ENCODE results near the gene VAV2.

Gene VAV2

DNA sequence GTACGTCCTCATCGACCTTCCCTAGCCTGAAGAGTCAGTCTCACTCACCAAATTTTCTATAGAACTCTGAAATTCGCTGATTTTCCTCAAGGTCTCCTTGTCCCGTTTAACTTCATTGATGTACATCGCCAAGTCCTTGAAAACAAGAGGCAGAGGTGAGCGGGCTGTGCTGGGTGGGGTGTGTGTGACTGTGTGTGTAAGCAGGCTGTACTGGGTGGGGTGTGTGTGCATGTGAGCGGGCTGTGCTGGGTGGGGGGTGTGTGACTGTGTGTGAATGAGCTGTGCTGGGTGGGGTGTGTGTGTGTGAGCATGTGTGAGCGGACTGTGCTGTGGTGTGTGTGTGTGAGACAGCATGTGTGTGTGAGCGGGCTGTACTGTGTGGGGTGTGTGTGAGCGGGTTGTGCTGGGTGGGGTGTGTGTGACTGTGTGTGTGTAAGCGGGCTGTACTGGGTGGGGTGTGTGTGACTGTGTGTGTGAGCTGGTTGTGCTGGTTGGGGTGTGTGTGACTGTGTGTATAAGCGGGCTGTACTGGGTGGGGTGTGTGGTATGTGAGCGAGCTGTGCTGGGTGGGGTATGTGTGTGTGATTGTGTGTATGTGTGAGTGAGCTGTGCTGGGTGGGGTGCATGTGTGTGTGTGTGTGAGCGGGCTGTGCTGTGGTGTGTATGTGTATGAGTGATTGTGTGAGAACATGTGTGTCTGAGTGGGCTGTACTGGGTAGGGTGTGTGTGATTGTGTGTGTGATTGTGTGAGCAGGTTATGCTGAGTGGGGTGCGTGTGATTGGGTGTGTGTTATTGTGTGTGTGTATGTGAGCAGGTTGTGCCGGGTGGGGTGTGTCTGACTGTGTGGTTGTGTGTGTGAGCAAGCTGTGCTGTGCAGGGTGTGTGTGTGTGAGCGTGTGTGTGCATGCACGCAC is 200.1 kb downstream of the VAV2 start:
- DNase-seq, result no peak

- no peak for DNase-seq
Measured at GRCh38 chr9:133791069-133791468, 201.1 kb downstream of the VAV2 start.

DNA sequence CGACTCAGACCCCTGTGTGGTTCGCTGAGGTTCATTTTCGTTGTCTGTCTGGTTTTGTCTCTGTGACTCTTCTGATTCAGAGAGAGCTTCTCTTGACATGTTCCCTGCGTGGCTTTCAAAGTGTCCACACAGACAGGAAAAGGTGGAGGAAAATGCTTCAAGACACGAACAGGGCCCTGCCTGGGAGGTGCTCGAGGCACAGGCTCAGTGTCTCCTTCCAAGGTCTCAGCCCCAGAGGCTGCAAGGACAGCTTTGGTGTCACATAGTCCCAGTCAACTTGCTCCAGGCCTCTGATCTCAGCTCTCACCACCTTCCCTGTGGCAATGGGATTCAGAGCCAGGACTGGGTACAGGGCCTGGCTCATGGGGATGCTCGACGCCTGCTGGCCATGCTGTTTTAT is 202.3 kb downstream of the VAV2 start:
- DNase-seq, result no peak

GRCh38 chr9:133788819-133789717 is 203.1 kb downstream of the VAV2 start:
- peak; percentile 22 for DNase-seq

GRCh38 chr9:133788045-133788818 is 203.9 kb downstream of the VAV2 start:
- DNase-seq, result no peak

GRCh38 chr9:133787754-133788025 is 204.4 kb downstream of the VAV2 start:
- no peak for DNase-seq

DNA sequence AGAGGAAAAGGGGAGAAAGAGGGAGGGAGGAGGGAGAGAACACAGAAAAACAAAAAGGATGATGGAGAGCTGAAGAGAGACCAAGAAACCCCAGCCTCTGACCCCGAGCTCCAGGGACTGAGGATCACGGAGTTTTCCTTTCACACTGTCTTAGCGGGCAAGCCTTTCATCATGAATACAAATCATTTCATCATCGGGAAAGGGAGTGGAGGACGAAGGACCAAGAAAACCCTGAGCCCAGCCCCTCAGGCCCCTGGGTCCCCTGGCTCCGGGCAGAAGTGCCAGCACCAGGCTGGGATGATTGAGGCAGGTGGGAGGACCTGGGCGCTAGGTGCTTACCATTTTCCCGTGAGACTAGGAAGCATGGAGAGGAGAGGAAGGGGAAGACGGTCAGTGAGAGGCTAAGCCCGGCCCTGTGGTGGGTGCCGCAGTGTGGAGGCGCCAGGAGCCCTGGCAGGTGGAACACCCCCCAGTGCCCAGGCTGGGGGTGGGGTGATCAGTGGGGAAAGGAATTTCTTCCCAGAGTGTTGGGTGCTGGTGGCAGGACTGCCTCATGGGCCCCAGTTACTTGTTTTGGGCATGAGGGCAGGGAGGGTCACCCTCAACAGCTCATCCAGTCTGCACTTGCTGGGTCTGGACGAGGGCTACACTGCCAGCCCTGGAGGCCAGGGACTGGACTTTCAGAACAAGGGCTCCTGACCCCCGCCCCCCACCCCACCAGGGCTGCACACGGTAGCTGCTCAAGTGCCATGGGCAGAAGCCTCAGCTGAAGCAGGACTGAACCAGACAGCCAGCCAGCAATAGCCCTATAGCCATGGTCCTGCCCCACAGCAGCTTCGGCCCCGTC is 205.0 kb downstream of the VAV2 start:
- DNase-seq, result no peak

GRCh38 chr9:133786371-133786753 is 205.8 kb downstream of the VAV2 start:
- DNase-seq, result no peak

- no peak for DNase-seq
Measured at GRCh38 chr9:133785753-133786370, 206.3 kb downstream of the VAV2 start.

GRCh38 chr9:133784731-133785561 is 207.2 kb downstream of the VAV2 start:
- no peak for DNase-seq

DNA sequence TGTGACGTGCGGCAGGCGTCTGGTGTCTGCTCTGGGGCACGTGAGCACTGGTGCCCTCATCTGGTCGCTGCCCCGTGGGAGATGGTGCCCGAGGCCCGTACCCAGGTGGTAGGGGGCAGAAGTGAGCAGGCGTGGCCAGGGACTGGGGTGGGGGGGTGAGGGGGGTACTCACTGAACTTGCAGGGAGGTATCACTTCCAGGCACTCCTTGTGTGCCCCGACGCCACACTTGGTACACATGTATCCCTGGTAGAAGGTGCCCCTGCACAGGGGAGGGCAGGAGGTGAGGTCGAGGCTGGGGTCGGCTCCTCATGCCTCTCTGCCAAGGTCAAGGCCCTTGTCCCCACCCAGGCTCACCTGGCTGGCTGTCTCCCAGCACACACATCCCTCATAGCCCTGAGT is 208.8 kb downstream of the VAV2 start:
- no peak for DNase-seq

DNA sequence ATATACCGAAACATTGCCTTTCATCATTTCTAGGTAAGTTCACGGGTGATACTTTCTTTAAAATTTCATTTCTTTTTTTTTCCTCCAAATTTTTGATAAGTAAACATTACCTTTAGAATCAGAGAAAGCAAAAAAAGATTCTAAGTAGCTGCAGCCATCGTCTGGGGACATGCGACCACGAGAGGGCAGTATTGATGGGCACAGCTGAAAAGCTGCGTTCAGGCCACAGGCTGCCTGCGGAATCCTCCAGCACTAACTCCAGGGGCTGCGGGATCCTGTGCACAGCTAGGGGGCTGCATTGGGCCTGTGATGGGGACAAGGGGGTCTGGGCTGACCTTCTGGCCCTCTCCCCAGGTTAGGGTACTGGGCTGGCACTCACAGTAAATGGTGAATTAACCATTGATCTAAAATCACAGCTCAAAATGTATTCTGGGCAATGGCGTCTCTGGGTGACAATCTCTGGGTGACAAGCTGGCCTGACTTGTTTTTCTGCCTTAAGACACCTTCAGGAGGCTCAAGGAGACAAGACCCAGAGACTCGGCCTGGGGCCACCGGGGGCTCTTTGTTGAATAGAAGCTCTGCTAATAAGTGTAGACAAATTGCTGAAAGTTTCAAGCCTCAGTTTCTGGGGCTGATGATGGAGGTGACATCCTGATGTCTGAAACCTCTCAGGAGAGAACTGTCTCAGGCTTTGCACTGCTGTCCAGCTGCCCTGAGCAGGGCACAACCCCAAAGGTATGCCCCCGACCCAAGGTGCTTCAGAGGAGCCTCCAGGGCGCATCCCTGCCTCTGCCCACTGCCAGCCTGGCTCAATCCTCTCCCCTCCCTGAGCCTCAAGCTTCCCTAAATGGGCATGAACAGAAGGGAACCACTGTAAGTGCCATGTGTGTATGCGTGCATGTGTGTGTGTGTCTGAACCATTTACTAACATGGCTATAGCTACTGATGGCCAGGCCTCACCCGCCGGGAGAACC is 209.7 kb downstream of the VAV2 start:
- peak; percentile 48 for DNase-seq

DNA sequence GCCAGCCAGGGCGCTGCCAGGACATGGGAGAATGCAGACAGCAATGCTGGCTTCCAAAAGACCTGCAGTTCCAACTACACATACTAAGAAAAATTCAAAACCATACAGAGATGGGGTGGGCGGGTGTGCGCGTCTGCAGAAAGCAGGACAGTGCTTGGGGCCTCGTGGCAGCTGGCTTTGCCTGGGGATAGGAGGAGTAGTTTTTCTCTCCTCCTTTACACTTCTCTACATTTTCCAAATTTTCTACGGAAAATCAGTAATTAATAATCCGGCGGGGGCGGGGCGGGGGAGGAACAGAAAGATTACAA is 210.3 kb downstream of the VAV2 start:
- DNase-seq, result no peak

- no peak for DNase-seq
Measured at GRCh38 chr9:133780962-133781827, 210.9 kb downstream of the VAV2 start.

DNA sequence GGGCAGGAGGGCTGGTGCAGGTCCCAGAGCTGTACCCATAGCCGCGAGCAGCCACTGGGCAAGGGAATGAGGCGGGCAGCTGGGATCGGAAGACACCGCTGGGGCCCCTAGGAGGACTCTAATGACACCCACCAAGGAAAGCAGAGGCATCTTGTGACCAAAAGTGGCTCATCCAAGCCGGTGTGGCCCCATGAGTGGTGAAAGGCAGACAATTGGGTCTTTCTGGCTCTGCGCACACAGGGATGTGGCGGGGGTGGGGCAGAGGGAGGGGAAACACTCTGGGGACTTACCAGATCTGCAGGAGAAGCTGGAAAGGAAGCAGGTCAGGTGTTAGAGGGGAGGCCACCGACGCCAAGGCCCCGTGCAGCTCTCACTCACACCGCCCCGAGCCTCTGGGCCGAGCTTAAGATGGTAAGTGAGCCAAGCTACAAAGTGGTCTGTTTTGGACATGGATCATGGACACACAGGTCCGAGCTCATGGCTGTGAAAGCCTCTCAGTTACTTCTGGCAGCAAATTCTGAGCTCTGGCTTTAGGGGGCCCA is 211.6 kb downstream of the VAV2 start:
- no peak for DNase-seq

DNA sequence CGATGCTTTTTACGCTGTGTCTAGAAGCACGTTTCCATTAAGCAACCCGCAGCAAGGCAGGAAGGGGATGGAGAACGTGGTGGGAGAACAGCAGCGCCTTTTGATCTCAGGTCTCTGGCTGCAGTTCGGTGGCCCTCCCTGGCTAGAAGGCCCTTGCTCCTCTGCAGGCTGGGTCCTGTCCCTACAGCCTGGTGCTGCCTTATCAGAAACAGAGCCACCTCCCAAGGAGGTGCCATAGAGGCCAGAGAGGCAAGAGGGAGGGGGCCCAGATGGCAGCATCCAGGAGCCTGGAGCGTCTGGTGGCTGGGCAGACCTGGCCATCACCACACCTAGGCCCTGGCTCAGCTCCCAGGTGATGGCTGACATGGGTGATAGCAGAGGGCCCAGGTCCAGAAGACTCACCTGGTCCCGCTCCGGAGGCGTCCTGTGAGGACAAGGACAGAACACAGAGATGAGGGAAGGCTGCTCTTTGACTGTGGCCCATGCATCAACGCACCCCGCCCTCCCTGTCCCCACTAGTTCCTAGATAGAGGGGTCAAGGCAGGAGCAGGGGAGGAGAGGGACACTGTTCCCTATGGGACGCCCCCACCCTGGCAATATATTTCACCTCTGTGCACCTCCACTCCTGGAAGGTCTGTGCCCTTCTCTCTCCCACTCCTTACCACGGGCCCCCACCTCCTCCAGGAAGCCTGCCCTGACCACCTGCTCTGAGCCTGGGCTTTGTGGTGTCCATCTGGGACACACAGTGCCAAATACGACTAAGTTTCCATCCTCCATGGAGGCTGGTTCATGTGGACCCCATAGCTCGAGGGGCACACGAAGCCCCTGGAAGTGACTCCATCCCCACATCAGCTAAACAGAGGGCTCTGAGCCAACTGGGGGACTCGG is 212.4 kb downstream of the VAV2 start:
- DNase-seq, result no peak

DNA sequence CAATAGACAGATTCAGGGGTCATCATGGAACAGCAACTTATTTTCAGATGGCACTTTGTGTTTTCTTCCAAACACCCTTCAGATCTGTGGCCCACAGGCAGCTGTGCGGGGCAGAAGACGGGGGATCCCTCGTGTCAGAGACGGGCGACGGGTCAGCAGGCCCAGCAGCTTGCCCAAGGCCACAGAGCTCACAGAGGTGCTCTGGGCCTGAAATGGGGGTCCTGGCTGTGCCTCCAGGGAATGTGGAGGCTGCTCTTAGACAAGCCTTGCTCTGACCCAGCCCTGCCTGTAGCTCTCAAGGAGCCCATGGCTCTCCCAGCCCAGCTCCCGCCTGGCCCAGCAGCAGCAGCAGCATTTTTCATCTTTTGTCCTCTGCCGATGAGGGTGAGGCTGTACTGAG is 213.0 kb downstream of the VAV2 start:
- no peak for DNase-seq
